Testis (tissue), 3 donors: Measurements from ENCODE around the gene CLDND2. TPM values are rescaled to one million over a fixed set of nuclear protein-coding genes. Genes with fewer than 3 reads are reported as not detected.
A peak's percentile ranks its signal among the peaks of the same experiment; 100 is the strongest.

Experiments used
- DNase-seq: peaks from one replicate; pipeline ENCODE4 v3.0.0-alpha.2; 2019
- H3K27ac ChIP-seq, 2 donors: fragments of 200-600 bp; sonication (generic); one replicate each; pipeline ENCODE4 v1.5.1; 2019
- H3K27me3 ChIP-seq: fragments of 200-600 bp; sonication (generic); one replicate; pipeline ENCODE4 v1.5.1; 2019
- H3K36me3 ChIP-seq: fragments of 200-600 bp; sonication (generic); one replicate; pipeline ENCODE4 v1.5.1; 2017; ENCODE audit warnings: low read depth; ENCODE audit errors: missing control alignments
- H3K4me1 ChIP-seq: fragments of 200-600 bp; sonication (generic); one replicate; pipeline ENCODE4 v1.5.1; 2019
- H3K4me3 ChIP-seq, 2 donors: fragments of 200-600 bp; sonication (generic); one replicate each; pipeline ENCODE4 v1.5.1; 2017 to 2019
- H3K9me3 ChIP-seq: fragments of 200-600 bp; sonication (generic); one replicate; pipeline ENCODE4 v1.5.1; 2017
- POLR2A ChIP-seq: fragments of 450-650 bp; IDR thresholded peaks from one replicate; pipeline ENCODE4 v1.6.1; 2017; ENCODE audit warnings: antibody characterized with exemption, mild to moderate bottlenecking, moderate library complexity
- WGBS, 2 donors: methylation state at CpG; one replicate each; pipeline ENCODE4 v1.1.5; 2018; 5-methylcytosine and 5-hydroxymethylcytosine counted together
- intact Hi-C: fragments of 100-400 bp; cut with DNase I; formaldehyde crosslinking; loops from one replicate; pipeline ENCODE4 v1.15.1; 2023; ENCODE audit warnings: low total_unique reads
- polyA plus RNA-seq: library from polyadenylated mRNA; stranded (reverse); fragments of 350-450 nt; fragmentation: Illumina TruSeq; extraction: RNeasy Lipid Tissue Mini Kit (QIAGEN cat#74804); gene quantifications from one replicate; pipeline ENCODE4 v1.2.3, GENCODE V29; 2014; ENCODE audit warnings: low read depth, low replicate concordance; ENCODE audit not compliant: insufficient read depth
- total RNA-seq, 2 donors: library from RNA; depleted of rRNA; stranded (reverse); fragments of >200 nt; gene quantifications; one replicate each; pipeline ENCODE4 v1.2.3, GENCODE V29; 2016
- TF ChIP-seq, protein P1 (sequence below), 3 experiments: fragments of 450-650 bp in 2 of 3; fragments of 200-600 bp in 1 of 3; sonication (generic) in 1 of 3; IDR thresholded peaks; one replicate each; pipeline ENCODE4 v1.5.1; 2016 to 2019; ENCODE audit warnings: antibody characterized with exemption in 3 of 3, mild to moderate bottlenecking in 2 of 3, moderate library complexity in 1 of 3

Gene CLDND2
- total and polyA plus RNA-seq, 3 donors from 2014 or later, result 10.0 to 41.2 (median 26.4) TPM

DNA sequence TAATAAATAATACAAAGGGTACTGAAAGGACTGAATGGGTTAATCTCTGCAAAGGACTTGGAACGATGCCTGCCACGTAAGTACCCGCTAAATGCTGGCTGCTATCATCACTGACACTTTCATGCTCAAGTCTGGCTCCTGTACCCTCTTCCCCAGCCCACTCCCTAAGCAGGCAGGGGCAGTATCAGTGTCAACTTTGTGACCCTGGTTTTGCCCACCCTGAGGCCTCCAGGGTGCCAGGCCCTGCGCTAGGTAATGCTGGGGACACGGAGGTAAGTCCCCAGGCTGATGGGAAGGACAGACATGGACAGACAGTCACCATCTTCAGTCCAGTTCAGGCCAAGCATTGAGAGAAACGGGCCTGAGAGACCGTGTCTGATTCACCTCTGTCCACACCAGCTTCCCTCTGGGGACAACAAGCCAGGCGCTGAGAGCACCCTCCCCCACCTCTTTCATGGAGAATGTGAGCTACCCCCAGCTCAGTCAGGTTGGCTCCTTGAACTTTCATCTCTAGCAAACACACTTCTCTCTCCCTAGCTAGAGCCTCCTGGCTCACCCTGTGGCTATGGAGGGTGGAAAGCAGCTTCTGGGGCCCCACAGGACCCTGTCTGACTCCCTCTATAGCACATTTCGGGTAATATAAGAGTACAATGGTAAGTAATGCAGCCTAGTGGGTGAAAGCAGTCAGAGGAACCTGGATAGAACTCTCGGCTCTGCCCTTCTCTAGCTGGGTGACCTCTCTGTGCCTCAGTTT, 3.4 kb downstream of the CLDND2 start:
- TF ChIP-seq POLR2A, result no peak
- TF ChIP-seq, protein P1, sequence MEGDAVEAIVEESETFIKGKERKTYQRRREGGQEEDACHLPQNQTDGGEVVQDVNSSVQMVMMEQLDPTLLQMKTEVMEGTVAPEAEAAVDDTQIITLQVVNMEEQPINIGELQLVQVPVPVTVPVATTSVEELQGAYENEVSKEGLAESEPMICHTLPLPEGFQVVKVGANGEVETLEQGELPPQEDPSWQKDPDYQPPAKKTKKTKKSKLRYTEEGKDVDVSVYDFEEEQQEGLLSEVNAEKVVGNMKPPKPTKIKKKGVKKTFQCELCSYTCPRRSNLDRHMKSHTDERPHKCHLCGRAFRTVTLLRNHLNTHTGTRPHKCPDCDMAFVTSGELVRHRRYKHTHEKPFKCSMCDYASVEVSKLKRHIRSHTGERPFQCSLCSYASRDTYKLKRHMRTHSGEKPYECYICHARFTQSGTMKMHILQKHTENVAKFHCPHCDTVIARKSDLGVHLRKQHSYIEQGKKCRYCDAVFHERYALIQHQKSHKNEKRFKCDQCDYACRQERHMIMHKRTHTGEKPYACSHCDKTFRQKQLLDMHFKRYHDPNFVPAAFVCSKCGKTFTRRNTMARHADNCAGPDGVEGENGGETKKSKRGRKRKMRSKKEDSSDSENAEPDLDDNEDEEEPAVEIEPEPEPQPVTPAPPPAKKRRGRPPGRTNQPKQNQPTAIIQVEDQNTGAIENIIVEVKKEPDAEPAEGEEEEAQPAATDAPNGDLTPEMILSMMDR (IDR thresholded peaks at IDR 0.05), result no peak

DNA sequence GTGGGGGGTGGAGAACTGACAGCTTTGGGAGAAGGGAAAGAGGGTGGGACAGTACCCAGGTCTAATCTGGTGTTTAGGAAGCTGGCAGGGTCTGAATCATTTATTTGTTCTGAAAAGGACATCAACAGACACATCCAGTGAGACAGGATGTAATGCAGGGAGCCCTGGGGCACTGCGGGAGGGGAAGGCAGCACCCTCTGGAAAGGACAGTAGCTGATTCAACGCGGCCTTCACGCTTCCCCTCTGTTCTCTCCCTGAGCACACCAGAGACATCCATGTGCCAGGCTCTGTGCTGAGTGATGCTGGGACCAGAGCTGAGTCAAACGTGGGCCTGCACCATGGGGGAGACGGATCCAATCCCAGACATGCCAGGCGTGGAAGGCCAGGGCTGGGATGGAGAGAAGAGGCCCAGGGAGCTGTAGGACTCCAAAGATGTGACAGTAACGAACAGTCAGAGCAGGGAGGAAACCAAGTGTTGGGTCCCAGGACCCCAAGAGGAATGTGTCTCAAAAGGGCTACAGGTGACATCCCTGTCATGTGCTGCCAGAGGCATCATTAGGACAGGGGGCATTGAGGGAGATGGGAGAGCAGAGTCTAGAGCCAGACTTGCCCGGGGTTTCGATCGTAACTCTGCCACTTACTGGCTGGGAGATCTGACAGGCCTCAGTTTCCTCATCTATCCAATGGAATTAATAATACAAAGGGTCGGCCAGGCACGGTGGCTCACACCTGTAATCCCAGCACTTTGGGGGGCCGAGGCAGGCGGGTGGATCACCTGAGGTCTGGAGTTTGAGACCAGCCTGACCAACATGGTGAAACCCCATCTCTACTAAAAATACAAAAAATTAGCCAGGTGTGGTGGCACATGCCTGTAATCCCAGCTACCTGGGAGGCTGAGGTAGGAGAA, 4.3 kb downstream of the CLDND2 start:
- Histone ChIP-seq H3K4me1 (peaks cover 14% of the 10 kb centered on the region), H3K36me3 (no peaks in the 10 kb centered on the region), H3K4me3 (no peak overlapping the region), H3K9me3 (no peaks in the 10 kb centered on the region), H3K27ac (no peak overlapping the region), H3K27me3 (no peaks in the 10 kb centered on the region)
- intact Hi-C loops, result no loop called here
- 76 to 87% methylated on average over 14 to 15 of the region's 15 CpGs for WGBS, 2 donors
- no peak for DNase-seq
- TF ChIP-seq POLR2A, result no peak
- TF ChIP-seq, protein P1 (IDR thresholded peaks at IDR 0.05), result no peak

More for the DNA sequence above, 3.4 kb downstream of the CLDND2 start:
- peak overlapping the region; percentile 87 to 95 for H3K27ac ChIP-seq
- peaks cover 14% of the 10 kb centered on the region for H3K4me1 ChIP-seq
- no peaks in the 10 kb centered on the region for H3K27me3 ChIP-seq
- peak overlapping the region; percentile 69 to 74 for H3K4me3 ChIP-seq
- DNase-seq, result peak; percentile 34
- intact Hi-C loops, result no loop called here
- no peaks in the 10 kb centered on the region for H3K9me3 ChIP-seq
- 13 to 20% methylated on average over 6 to 10 of the region's 10 CpGs for WGBS, 2 donors
- H3K36me3 ChIP-seq, result no peaks in the 10 kb centered on the region

DNA sequence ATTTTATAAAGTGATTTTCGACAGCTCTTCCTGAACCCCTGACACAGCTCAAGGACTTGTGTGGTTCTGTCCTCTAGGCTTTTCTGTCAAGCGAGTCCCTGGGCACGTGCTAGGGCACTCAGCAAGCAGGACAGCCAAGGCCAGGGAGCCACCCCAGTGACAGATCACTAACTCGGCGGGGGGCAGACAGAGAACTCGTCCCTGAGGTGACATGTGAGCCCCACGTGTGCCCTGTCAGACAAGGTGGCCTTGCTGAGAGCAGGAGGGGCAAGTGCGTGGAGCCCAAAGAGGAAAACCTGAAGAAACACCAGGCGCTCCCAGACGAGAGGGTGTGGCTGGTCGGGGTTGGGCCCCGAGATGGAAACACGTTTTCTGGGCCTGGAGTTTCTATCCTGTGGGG, 7.6 kb downstream of the CLDND2 start:
- intact Hi-C loops, result no loop called here
- no peaks in the 10 kb centered on the region for H3K36me3 ChIP-seq
- H3K9me3 ChIP-seq, result no peaks in the 10 kb centered on the region
- TF ChIP-seq, protein P1 (IDR thresholded peaks at IDR 0.05), result no peak
- no peak for TF ChIP-seq POLR2A
- H3K4me3 ChIP-seq, result no peak overlapping the region
- H3K27ac ChIP-seq, result no peak overlapping the region
- no peaks in the 10 kb centered on the region for H3K27me3 ChIP-seq
- peaks cover 14% of the 10 kb centered on the region for H3K4me1 ChIP-seq
- 89 to 94% methylated on average over 10 to 13 of the region's 13 CpGs for WGBS, 2 donors
- DNase-seq, result no peak

GRCh38 chr19:51359294-51359693, 9.5 kb downstream of the CLDND2 start:
- Histone ChIP-seq H3K27ac (peak overlapping the region in 1 of 2 donors; percentile 30), H3K4me3 (no peak overlapping the region), H3K27me3 (no peaks in the 10 kb centered on the region), H3K36me3 (no peaks in the 10 kb centered on the region), H3K9me3 (no peaks in the 10 kb centered on the region), H3K4me1 (peaks cover 4% of the 10 kb centered on the region)
- no peak for TF ChIP-seq POLR2A
- TF ChIP-seq, protein P1 (IDR thresholded peaks at IDR 0.05), result no peak
- WGBS, 2 donors, result 70 to 76% methylated on average over 4 of the region's 4 CpGs
- DNase-seq, result peak; percentile 54
- intact Hi-C loops, result no loop called here
